Endometrial microvascular endothelial cells (primary cell): ENCODE measurements around the gene GSTO2. TPM values are rescaled to one million over a fixed set of nuclear protein-coding genes. Genes with fewer than 3 reads are reported as not detected.

ENCODE experiments used
- in situ Hi-C: cut with HindIII; loops from 2 replicates; pipeline ENCODE4 v1.10.0; 2017; ENCODE audit warnings: low sequenced_read_pairs, low pct_unique_long_range_greater_than_20kb; ENCODE audit errors: inconsistent ontology term
- total RNA-seq: library from RNA; depleted of rRNA; stranded (reverse); fragments of >200 nt; gene quantifications from one replicate; pipeline ENCODE4 v1.2.3, GENCODE V29; 2015; ENCODE audit errors: inconsistent ontology term

GSTO2 gene
- total RNA-seq, 1 donor from 2014 or later, result 0.19 TPM

GRCh38 chr10:104331208-104331838, 62.3 kb downstream of the GSTO2 start:
- in situ Hi-C loops, result no loop called here

DNA sequence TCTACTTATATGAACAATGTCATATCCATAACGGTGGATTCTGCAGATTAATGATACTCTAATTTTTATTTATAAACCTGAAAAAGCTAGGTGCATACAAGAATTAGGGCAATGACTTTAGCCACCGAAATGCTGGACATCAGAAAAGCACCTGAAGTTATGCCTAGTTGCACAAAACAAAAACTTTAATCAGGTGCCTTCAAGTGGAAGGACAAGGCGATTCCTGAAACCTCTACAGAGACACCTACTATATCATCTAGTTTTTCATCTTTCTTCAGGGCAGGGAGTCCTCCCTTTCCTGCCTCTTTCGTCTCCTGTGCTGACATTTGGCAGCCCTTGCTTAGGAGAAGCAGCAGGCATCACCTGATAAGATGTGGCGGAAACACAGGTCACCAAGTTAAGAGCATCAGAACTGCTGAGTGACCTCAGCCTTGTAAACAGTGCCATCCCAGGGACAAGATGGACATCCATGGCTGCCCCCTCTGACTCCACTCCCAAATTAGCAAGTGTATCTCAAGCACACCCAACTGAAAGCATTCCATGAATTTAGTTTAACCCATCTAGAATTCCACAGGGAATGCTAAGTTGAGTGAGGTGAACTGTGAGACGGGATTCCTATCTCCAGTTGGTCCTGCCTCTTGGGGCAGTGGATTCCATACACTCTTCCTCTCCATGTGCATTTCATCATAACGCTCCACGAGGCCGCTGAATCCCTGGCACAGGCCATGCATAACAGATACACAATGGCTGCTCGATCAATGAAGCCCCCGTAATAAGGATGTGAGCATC, 63.5 kb downstream of the GSTO2 start:
- in situ Hi-C loops, result no loop called here

GRCh38 chr10:104333032-104333727, 64.2 kb downstream of the GSTO2 start:
- in situ Hi-C loops, result no loop called here

- in situ Hi-C loops, result no loop called here
These were observed 64.9 kb downstream of the GSTO2 start for GRCh38 chr10:104333728-104334373.

DNA sequence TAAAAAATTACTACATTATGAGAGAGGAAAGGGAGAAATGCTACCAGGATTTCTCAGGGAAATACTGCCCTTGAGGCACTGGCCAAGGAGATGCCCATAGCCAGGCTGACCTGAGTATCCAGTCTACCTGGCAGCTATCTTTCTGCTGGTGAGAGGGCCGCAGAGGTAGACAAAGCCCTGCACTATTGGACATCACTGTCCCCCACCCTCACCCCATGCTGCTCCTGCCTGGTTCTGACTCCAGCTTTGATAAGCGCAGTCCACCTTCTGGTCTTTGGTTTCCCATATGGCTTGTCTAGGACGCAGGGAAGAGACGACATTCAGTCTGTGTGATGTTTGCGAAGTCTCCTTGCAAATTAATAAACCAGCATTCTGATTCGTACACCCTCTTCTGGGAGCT, 65.6 kb downstream of the GSTO2 start:
- in situ Hi-C loops, result no loop called here

GRCh38 chr10:104334965-104335650, 66.1 kb downstream of the GSTO2 start:
- in situ Hi-C loops, result no loop called here

DNA sequence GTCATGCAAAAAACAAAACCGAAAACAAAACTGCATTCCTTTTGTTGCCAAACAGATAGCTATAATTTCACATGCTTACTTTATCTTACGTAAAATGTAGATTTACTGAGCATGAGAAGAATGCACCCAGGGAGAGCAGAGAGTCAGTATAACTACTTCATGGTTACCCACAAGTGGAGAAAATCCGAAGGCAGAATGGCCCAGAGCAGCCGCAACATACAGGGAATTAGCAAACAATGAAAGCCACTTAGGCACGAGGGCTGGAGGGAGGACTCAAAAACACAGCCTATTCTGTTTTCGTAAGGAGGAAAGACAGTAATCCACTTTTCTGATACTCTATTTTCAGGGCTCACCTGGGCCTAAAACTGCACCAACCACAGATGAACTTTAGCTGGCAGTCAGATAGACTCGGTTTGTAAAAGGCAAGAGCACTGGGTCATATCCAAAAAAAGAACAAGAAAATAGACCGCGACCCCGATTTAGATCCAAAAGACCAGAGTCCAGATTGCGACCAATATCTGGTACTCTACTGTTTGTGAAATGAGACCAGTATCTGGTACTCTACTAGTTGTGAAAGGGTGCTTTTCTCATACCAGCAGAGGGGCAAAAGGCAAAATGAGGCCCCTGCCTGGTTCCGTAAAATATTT, 68.0 kb downstream of the GSTO2 start:
- in situ Hi-C loops, result no loop called here

DNA sequence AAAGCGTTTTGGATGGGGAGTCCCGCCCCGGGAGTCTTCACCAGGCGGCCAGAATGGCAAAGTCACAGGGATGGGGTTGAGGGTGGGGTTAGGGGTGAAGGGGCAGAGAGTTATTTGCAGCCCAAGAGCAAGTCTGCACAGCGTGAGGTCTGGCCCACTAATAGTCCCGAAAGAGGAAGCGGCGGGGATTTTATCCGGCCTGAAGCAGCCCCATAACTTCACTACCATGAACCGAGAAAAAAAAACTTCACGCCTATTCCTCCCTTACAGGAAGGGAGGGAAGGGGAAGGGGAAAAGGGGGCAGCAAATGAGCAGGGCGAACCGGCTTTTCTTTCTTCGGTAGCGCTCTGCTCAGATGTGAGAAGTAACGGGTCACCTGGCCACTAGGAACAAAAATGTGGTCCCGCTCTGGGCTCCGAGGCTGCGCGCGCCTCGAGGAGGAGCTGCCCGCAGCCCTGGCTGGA, 68.6 kb downstream of the GSTO2 start:
- in situ Hi-C loops, result no loop called here

DNA sequence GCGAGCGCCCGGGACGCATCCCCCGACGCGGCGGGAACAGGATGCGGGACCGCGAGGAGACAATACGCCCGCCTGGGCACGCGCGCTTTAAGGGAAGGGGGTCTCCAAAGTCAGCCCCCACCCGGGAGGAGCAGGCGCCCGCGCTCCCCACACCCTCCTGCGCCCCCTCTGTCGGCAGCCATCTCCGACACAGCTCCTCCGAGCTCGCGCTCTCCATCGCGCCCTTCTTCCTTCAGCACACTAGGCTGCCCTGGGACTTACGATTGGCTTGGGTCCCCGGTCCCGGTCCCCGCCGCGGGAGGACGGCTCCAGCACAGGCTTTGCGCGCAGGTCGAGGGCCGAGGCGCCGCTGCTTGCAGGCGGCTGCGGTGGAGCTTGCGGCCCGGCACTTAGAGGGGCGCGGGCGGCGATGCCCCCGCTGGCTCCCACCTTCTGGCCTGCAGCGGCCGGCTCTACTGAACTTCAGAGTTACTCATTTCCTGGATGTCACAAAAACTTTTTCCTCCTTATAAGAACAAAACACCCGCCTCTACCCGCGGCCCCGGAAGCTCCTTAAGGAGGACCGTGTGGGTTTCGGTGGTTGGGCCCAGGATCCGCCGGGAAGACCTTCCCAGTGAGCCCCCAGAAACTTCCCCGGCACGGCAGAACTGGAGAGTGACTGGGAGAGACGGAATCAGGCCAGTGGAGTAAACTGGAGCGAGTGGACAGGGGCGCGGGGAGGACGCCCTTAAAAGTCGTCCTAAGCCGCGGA, 69.2 kb downstream of the GSTO2 start, which contains the start of gene ITPRIP:
ITPRIP (minus strand) TSS at position 481 of the 751 bp plus-strand sequence. CDS start 22,414 bp downstream, outside the sequence.
- in situ Hi-C loops, result no loop called here

DNA sequence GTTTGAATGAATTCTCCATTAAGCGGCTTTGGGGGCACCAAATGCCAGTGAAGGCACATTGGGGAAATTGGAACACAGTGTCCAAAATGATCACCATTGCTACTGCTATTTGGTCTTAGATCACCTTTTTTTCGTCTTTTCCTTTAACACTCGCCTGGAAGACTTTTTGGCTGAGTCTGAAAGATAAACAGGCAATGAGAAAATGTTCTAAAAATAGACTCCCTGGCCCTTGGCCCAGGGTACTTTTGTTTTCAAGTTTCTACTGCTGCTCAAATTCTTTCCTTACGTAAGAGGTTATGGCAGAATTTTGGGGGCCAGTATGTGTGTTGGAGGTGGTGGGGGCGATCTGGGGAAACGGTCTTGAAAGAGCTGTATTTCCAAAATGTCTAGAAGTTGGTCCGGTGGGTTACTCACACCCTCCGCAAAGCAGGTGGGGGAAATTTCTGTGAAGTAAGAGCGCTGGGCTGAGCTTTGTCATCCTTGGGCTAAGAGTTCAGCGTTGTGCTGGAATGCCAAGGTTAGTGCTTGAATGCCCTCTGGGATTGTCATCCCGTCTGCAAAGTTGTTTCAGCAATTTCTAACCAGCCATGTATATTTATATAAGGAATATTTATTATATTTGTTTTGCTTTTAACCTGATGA, 70.6 kb downstream of the GSTO2 start:
- in situ Hi-C loops, result loop anchor here (5.0 kb wide), 1 partner anchor 37 kb away; no protein-coding TSS in a partner anchor

DNA sequence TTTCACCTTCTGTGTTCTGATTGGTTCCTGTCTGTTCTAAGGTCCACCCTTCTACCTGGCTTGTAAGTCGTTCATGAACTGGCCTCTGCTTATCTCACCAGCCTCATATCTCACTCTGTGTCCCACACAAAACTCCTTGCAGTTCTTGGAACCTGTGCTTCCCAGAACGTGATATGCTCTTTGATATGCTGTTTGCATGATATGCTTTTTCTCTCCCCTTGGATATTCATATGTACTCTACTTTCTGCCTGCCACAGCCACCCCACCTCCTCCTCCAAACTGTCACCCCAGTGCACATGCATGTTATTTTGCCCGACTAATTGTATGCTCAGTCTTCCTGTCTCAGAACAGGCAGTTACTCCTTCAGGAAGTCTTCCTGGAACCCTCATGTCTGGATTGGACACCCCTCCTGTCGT, 71.1 kb downstream of the GSTO2 start:
- in situ Hi-C loops, result loop anchor here (5.0 kb wide), 1 partner anchor 38 kb away; no protein-coding TSS in a partner anchor

- in situ Hi-C loops, result loop anchor here (5.0 kb wide), 1 partner anchor 38 kb away; no protein-coding TSS in a partner anchor
These were observed 71.7 kb downstream of the GSTO2 start for GRCh38 chr10:104340641-104341040.

- in situ Hi-C loops, result loop anchor here (5.0 kb wide), 1 partner anchor 41 kb away; no protein-coding TSS in a partner anchor
These were observed 74.0 kb downstream of the GSTO2 start for GRCh38 chr10:104342941-104343411.

- in situ Hi-C loops, result loop anchor here (5.0 kb wide), 1 partner anchor 42 kb away; no protein-coding TSS in a partner anchor
These were observed 75.2 kb downstream of the GSTO2 start for GRCh38 chr10:104344219-104344618.

GRCh38 chr10:104345515-104345914, 76.5 kb downstream of the GSTO2 start:
- in situ Hi-C loops, result no loop called here

DNA sequence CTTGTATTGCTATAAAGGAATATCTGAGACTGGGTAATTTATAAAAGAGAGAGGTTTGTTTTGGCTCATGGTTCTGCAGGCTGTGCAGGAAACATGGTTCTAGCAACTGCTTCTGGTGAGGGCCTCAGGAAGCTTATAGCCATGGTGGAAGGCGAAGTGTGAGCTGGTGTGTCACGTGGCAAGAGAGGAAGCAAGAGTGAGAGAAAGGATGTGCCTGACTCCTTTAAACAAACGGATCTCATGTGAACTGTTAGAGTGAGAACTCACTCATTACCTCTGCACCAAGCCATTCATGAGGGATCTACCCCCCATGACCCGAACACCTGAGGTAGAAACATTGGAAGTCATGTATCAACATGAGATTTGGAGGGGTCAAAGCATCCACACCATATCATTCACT, 77.0 kb downstream of the GSTO2 start:
- in situ Hi-C loops, result no loop called here
